ENCODE results near the gene THSD7B.

Gene THSD7B

GRCh38 chr2:137211761-137212160 is 446.4 kb downstream of the THSD7B start:
- no peaks in the 10 kb centered on the region for H3F3A ChIP-seq (ENCODE audit: low read depth)
- H3K4me2 ChIP-seq (ENCODE audit: low read depth, low read length, poor library complexity, severe bottlenecking) = no peak overlapping the region
- no peaks in the 10 kb centered on the region for H3K9me2 ChIP-seq (replicated peaks; ENCODE audit: low read depth, low read length)
- no peak overlapping the region for H3K4me3 ChIP-seq (ENCODE audit: low read length, poor library complexity, severe bottlenecking)
- no peaks in the 10 kb centered on the region for H3K36me3 ChIP-seq (ENCODE audit: insufficient read depth, low read length)
- no peaks in the 10 kb centered on the region for H4K20me1 ChIP-seq (ENCODE audit: insufficient read depth, low read length, poor library complexity, severe bottlenecking)
- H3K4me1 ChIP-seq (ENCODE audit: insufficient read depth, low read length, poor library complexity, severe bottlenecking) = no peaks in the 10 kb centered on the region
- no peaks in the 10 kb centered on the region for H3K79me2 ChIP-seq (ENCODE audit: insufficient read depth, low read length)
- no peak overlapping the region for H2AFZ ChIP-seq (ENCODE audit: low read length)
- H3K9ac ChIP-seq (ENCODE audit: low read depth, low read length, poor library complexity, severe bottlenecking) = no peak overlapping the region
- H3K9me3 ChIP-seq (ENCODE audit: insufficient read depth, low read depth, low read length) = no peaks in the 10 kb centered on the region
- TF ChIP-seq EZH2phosphoT487 (IDR thresholded peaks at IDR 0.05; ENCODE audit: borderline replicate concordance) (no peak), CTCF (conservative IDR thresholded peaks at IDR 0.05; ENCODE audit: low read length) (no peak)
- H3K27me3 ChIP-seq (ENCODE audit: insufficient read depth, low read length, poor library complexity, severe bottlenecking) = no peaks in the 10 kb centered on the region

- Histone ChIP-seq H2AFZ (ENCODE audit: low read length) (no peak overlapping the region), H3K4me2 (ENCODE audit: low read depth, low read length, poor library complexity, severe bottlenecking) (no peak overlapping the region), H3K36me3 (ENCODE audit: insufficient read depth, low read length) (no peaks in the 10 kb centered on the region), H3K4me3 (ENCODE audit: low read length, poor library complexity, severe bottlenecking) (no peak overlapping the region), H3K9me3 (ENCODE audit: insufficient read depth, low read depth, low read length) (no peaks in the 10 kb centered on the region), H3K9me2 (replicated peaks; ENCODE audit: low read depth, low read length) (no peaks in the 10 kb centered on the region), H3K9ac (ENCODE audit: low read depth, low read length, poor library complexity, severe bottlenecking) (no peak overlapping the region), H3K27me3 (ENCODE audit: insufficient read depth, low read length, poor library complexity, severe bottlenecking) (no peaks in the 10 kb centered on the region), H3F3A (ENCODE audit: low read depth) (no peaks in the 10 kb centered on the region), H3K79me2 (ENCODE audit: insufficient read depth, low read length) (no peaks in the 10 kb centered on the region), H3K4me1 (ENCODE audit: insufficient read depth, low read length, poor library complexity, severe bottlenecking) (no peaks in the 10 kb centered on the region), H4K20me1 (ENCODE audit: insufficient read depth, low read length, poor library complexity, severe bottlenecking) (no peaks in the 10 kb centered on the region)
- TF ChIP-seq EZH2phosphoT487 (IDR thresholded peaks at IDR 0.05; ENCODE audit: borderline replicate concordance) = no peak
- no peak for TF ChIP-seq CTCF (conservative IDR thresholded peaks at IDR 0.05; ENCODE audit: low read length)
Observed at GRCh38 chr2:137220438-137220993, 455.2 kb downstream of the THSD7B start.

- TF ChIP-seq EZH2phosphoT487 (IDR thresholded peaks at IDR 0.05; ENCODE audit: borderline replicate concordance) = no peak
- TF ChIP-seq CTCF (conservative IDR thresholded peaks at IDR 0.05; ENCODE audit: low read length) = no peak
- Histone ChIP-seq H4K20me1 (ENCODE audit: insufficient read depth, low read length, poor library complexity, severe bottlenecking) (no peaks in the 10 kb centered on the region), H2AFZ (ENCODE audit: low read length) (no peak overlapping the region), H3K36me3 (ENCODE audit: insufficient read depth, low read length) (no peaks in the 10 kb centered on the region), H3K4me1 (ENCODE audit: insufficient read depth, low read length, poor library complexity, severe bottlenecking) (no peaks in the 10 kb centered on the region), H3K9me3 (ENCODE audit: insufficient read depth, low read depth, low read length) (no peaks in the 10 kb centered on the region), H3K9ac (ENCODE audit: low read depth, low read length, poor library complexity, severe bottlenecking) (no peak overlapping the region), H3K27me3 (ENCODE audit: insufficient read depth, low read length, poor library complexity, severe bottlenecking) (no peaks in the 10 kb centered on the region), H3F3A (ENCODE audit: low read depth) (no peaks in the 10 kb centered on the region), H3K79me2 (ENCODE audit: insufficient read depth, low read length) (no peaks in the 10 kb centered on the region), H3K4me2 (ENCODE audit: low read depth, low read length, poor library complexity, severe bottlenecking) (no peak overlapping the region), H3K4me3 (ENCODE audit: low read length, poor library complexity, severe bottlenecking) (no peak overlapping the region), H3K9me2 (replicated peaks; ENCODE audit: low read depth, low read length) (no peaks in the 10 kb centered on the region)
Observed at GRCh38 chr2:137221797-137222492, 456.6 kb downstream of the THSD7B start.

All from Loucy (cell line).